Activated T-cell treated with anti-CD3 and anti-CD28 coated beads, Interleukin-2, amount 50 U/mL, for 72 hours (primary cell): ENCODE data around the gene LDAF1. TPM values are rescaled to one million over a fixed set of nuclear protein-coding genes. Genes with fewer than 3 reads are reported as not detected.

Experiments used
- total RNA-seq, 2 donors: library from RNA; stranded (reverse); gene quantifications; one replicate each; pipeline ENCODE4 v1.2.3, GENCODE V29; 2022

The LDAF1 gene
- total RNA-seq, 2 donors from 2014 or later: 10.4 to 12.2 TPM

Other genes with a start within 250 kb of the LDAF1 start
- under 1 TPM in 1 of 2 donors, not detected in 1; 0.02 TPM for gene DNAH3, start 7.8 kb upstream of the LDAF1 start, total RNA-seq
- gene ZP2, start 52.9 kb downstream of the LDAF1 start, total RNA-seq: not detected
- not detected for gene ANKS4B, start 75.0 kb downstream of the LDAF1 start, total RNA-seq
- not detected for gene CRYM, start 119.6 kb downstream of the LDAF1 start, total RNA-seq